ENCODE data around the gene VSIR.

VSIR gene

DNA sequence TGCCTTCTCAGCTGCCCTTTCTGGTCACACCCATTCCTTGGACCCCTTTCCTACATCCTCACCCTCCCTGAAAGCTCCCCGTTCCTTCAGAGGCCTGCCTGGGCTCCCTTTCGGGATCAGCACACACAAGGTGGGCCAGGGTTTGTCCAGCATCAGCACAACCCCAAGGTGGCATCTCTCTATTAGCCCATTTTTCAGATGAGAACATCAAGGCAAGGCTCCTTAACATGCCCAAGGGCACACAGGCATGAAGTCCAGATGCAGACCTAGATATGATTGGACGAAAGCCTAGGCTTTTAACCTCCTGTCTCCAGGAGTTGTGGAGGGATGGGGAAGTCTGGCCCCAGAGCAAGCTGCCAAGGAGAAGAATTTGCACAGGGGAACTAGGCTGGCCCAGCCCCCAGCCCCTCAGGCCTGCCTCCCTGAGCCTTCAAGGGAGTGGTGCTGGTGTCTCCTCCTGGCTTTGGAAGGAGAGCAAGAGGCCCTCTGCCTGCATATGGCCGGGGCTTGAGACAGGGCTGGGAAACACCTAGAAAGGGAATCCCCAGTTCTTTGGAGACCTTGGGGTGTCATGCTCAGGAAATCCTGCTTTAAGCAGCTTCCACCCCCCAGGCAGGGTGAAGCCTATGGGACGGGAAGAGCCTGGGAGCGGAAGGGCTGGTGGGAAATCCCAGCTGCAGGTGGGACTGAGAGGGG is 9.0 kb upstream of the VSIR start:
- DNase-seq, result no peak

DNA sequence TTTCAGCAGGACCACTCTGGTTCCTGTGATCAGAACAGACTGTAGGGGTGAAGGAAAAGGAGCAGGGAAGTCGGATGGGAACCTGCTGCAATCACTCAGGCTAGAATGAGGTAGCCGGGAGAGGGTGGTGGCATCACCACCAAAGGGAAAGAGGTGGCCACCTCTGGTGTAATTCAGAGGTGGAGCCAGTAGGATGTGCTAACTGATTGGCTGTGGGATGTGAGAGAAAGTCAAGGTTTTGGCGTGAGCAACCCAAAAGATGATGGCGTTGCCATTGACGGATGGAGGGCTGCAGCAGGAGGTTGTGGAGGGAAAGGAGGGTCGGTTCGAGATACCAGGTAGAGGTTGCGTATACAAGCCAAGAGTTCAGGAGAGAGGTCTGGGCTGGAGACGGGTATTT is 7.4 kb upstream of the VSIR start:
- DNase-seq, result no peak

DNA sequence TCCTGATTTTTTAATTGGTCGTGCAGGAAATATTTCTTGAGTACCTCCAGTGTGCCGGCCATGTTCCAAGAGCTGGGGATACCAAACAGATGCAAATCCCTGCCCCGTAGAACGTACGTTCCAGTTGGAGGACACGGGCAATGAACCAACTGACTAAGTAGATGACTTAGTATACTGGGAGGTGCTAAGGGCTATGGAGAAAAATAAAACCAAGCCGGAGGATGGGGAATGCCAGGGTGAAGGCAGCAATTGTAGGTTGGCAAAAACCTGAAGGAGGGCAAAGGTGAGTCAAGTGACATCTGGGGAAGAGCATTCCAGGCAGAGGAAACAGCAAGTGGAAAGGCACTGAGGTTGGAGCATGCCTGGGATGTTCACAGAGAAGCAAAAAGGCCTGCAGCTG is 6.8 kb upstream of the VSIR start:
- DNase-seq, result no peak

DNA sequence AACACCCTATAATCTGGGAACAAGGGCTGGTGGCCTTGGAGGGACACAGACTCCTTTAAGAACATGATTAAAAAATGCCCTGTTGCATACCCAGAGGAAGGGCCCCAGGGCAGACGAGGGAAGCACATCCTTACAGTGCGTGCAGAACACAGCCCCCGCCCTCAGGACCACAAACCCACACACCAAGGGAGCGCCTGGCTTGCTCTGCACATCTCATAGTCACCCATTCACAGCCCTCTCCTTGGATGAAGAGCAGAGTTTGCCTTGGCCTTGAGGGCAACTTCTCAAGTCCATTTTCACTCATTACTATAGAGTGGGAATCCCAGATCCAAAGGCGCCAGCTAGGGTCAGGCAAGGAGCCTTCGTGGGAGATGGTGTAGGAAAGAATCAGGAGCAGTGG is 6.3 kb upstream of the VSIR start:
- DNase-seq, result no peak

DNA sequence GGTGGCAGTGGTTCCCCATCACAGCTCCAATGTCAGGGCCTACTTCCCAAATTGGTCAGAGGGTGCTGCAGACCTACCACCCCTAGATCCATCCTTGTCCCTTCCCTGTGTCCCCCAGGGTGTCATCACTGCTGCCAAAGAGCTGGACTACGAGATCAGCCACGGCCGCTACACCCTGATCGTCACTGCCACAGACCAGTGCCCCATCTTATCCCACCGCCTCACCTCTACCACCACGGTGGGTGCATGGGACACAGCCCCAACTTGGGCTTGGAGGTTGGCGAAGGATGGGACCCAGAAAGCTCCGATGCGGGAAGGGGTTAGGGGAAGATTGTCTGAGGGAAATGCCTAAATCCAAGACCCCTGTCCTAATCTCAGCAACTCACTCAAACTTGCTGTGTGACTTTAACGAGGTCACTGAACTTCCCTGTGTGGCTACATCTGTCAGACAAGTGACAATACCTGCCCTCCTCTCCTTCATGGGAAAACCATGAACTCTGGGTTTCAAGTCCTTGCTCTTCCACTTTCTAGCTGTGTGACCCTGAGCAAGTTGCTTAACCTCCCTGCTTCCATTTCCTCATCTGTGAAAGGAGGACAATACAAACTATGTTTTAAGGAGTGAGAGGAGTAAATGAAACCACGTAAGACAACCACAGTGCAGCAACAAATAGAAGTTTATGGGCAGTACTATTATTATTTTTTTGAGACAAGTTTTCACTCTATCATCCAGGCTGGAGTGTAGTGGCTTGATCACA is 4.9 kb upstream of the VSIR start:
- DNase-seq, result no peak

GRCh38 chr10:71777213-71777985 is 4.1 kb upstream of the VSIR start:
- DNase-seq, result no peak

GRCh38 chr10:71776481-71776925 is 3.2 kb upstream of the VSIR start:
- no peak for DNase-seq

DNA sequence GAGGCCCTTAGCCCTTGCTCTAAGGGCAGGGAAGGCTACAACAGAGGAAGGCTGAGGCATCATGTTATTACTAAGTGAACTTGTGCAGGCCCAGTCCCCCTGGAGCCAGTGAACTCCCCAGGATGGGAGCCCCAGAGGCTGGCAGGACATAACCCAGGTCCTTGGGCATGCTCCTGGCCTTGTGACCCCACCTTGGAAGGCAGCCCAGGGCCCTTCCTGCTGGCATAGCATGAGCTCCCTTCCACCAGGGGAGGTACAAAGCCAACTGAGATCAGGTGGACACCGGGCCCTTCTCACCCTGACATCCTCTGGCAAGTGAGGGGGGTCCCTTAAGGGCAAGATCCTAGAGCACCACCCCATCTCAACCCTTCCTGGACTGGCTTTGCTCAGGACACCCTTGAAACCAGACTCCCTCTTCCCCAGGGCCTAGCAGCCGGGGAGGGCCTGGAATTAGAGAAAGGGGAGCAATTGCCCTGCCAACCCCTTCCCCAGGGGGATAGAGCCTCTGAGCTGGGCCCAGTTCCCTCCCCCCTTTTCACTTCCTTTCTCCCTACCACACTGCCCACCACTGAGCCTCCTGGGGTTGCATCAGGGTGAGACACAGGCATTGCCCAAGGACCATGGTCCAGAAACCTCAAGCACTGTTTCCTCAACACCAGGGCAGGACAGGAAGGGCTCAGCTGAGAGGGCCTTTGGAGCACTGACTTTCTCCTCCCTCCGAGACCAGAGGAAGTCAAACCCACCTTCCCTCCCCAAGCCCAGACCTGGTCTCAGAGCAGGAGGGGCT is 1.8 kb upstream of the VSIR start:
- no peak for DNase-seq

DNA sequence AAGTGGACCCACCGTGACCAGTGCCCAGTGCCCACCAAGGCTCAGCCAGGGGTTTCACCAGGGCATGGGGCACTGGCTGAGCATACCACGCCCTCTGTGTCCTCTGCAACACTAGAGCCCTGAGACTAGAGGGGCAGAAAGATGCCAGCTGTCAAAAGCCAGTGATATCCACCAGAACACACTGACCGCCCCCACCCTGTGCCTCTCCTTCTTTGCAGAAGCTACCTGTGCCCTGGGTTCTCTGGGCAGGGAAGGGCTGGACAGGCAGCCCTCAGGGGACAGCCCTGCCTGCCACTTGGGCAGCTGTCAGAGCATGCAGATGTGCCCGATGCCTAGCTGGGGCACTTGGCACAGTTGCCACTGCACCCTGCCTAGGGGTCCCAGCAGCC is 494 bp downstream of the VSIR start:
- no peak for DNase-seq

GRCh38 chr10:71771821-71772617 is 1.3 kb downstream of the VSIR start:
- peak; percentile 84 for DNase-seq

GRCh38 chr10:71771204-71771603 is 2.1 kb downstream of the VSIR start:
- DNase-seq, result no peak

DNA sequence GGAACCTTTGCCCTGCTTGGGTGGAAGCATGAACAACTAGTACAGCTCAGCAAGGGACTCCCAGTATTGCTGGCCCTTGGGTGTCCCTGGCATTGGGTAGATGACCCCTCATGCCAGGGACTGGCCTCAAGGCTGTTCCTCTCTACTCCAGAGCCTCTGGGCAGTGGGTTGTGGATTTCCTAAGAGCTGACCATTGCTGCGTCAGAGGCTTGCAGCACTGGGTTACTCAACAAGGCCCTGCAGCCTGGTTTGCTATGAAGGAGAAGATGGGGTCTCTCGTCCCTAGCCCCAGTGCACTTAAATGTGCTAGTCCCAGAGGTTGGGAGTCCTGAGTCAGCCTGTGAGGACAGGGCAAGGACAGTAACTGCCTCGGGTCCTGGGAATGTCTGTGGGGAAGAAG is 2.5 kb downstream of the VSIR start:
- DNase-seq, result no peak

DNA sequence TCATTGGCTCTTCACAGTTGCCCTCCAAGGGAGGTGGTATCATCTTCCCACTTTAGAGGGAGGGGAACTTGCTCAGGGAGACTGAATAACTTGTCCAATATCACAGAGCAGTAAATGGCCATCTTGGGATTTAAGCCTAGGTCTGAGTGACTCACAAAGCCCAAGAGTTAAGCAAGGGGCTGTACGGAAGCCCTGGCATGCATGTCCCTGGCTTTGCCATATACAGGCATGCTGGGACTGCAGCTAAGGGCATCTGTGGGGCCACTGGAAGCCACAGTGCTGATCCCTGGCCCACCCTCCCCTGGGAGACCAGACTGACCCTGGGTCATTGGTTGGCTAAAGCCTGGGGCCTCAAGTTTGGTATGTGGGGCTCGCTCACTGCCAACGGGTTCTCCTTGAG is 3.1 kb downstream of the VSIR start:
- DNase-seq, result no peak

DNA sequence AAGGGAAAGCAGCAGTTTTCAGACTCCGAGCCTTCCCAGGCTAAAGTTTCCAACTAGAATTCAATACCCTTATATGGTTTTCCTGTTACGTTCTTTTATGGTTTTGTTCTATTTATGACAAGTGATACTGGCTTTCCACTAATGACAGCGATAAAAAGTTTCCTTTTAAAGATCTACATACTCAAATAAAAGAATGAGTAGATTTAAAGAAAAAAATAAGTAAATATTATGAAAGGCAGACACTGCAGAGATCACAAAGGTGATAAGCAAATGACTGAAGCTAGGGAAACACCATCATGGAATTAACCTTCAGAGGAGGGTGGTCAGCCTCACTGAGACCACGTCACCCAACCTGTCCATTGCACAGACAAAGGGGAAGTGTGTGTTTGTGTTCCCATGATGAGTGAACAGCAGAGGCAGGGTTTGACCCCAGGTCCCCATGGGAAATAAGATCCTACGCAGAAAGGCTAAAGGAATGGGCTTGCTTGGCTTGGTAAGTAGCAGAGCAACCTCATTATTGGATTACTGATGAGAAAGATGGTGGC is 4.0 kb downstream of the VSIR start:
- DNase-seq, result peak; percentile 80

- DNase-seq, result no peak
Measured at GRCh38 chr10:71767420-71768035, 5.8 kb downstream of the VSIR start.

- no peak for DNase-seq
Measured at GRCh38 chr10:71766717-71767419, 6.5 kb downstream of the VSIR start.

GRCh38 chr10:71765906-71766716 is 7.2 kb downstream of the VSIR start:
- no peak for DNase-seq

GRCh38 chr10:71765176-71765904 is 8.0 kb downstream of the VSIR start:
- no peak for DNase-seq
